GM19372 (cell line): ENCODE data around the gene TPGS2.
A peak's percentile ranks its signal among the peaks of the same experiment; 100 is the strongest.
"Not testable (repeated sequence)": the region's sequence is repeated elsewhere in the genome, so short reads cannot be mapped to it uniquely, and the experiment has no call there.

Experiments
- ATAC-seq: cut with Tn5 transposase; IDR thresholded peaks from one replicate; pipeline ENCODE4 v1.9.1; 2021; ENCODE audit warnings: mild to moderate bottlenecking, low read depth, moderate library complexity; ENCODE audit not compliant: unreplicated experiment

Gene TPGS2

DNA sequence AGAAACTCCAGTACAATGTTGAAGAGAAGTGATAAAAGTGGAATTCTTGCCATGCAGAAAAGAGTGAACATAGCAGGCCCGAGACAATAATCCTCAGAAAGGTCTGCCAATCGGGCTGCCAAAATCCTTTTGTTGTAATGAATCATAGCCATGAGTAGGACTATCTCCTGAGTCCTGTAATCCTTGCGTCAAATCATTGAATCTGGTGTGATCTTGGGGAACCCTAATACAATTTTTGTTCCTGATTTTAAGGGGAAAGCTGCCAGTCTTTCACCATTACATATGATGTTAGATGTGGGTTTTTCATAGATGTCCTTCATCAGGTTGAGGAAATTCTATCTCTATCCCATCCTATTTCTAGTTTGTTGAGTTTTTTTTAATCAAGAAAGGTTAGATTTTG lies 2.2 kb downstream of the TPGS2 start:
- no peak for ATAC-seq

GRCh38 chr18:36825526-36825925 lies 3.3 kb downstream of the TPGS2 start:
- ATAC-seq, result no peak

GRCh38 chr18:36821681-36822080 lies 7.1 kb downstream of the TPGS2 start:
- no peak for ATAC-seq

- ATAC-seq, result no peak
Measured at GRCh38 chr18:36819621-36820020, 9.2 kb downstream of the TPGS2 start.

GRCh38 chr18:36818652-36819051 lies 10.2 kb downstream of the TPGS2 start:
- no peak for ATAC-seq

- ATAC-seq, result no peak
Measured at GRCh38 chr18:36817039-36817438, 11.8 kb downstream of the TPGS2 start.

- not testable (repeated sequence) for ATAC-seq
Measured at GRCh38 chr18:36816096-36816495, 12.7 kb downstream of the TPGS2 start.

DNA sequence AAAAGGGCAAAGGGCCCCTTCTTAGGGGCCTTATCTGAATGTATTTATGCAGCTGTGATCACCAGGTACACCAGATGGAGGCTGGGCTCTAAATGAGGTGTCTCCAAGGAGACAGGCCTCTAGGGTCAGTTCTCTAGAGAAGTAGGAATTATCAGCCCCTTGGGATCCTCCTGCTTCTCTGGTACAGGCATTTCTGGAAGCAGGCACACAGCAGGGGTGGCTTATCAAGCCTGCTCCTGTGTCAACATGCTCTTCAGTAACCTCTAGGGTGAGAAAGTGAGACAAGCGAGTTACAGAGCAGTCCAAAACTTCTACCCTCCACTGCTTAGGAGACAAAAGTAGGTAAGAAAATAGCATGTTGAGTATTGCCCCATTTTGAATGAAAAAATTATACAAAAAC lies 13.8 kb downstream of the TPGS2 start:
- ATAC-seq, result no peak

- no peak for ATAC-seq
Measured at GRCh38 chr18:36813824-36814223, 15.0 kb downstream of the TPGS2 start.

GRCh38 chr18:36813101-36813775 lies 15.6 kb downstream of the TPGS2 start:
- no peak for ATAC-seq

GRCh38 chr18:36812678-36813077 lies 16.1 kb downstream of the TPGS2 start:
- ATAC-seq, result no peak

GRCh38 chr18:36811955-36812354 lies 16.8 kb downstream of the TPGS2 start:
- no peak for ATAC-seq

DNA sequence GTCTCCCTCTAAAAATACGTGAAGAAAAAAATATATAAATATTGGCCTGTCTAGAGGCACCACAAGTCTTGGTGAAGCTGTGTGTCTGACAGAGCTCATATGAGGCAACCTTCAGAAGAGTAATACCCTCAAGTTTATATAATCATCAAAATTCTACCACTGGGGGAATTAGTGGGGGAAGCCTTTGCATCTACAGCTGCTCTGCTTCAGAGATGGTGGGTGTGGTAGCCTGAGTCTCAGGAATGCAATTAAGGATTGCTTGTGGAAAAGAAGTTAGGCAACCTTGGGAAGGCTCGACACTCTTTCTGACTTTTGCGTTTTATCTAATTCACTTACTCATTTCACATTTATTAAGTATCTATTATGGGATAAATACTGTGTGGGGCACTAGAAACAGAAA lies 17.4 kb downstream of the TPGS2 start:
- no peak for ATAC-seq

DNA sequence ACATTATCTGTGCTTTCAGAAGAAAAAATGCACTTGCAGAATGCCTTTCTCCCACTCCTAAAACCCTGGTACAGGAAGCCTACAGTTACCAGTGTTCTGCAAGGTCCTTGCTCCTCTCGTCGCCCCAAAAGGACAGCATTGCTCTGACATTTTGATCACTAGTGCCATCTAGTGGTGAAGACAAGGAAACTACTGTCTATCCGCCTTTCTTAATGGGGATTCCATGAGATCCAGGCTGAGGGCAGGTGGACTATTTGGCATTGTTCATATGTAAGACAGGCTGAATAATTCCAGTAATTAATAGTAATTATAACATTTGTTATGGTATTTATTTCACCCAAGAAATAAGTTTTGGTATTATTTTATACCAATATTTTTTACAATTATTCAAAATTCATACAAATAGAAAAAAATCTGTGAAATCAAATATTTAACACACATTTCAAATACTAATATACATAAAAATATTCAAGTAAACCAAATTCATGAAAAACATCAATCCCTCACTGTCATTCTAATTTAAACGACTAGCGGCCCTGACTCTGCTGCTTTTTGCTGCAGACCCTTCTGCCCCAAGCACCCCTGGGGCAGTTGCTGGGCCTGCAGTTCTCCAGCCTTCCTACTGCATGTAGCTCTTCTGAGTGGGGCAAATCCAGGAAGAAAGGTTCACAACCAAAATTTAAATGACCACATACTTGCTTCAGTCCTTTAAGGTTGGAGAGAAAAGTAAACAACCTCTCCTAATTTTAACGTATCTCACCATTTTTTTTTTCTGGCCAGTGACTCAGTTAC lies 19.0 kb downstream of the TPGS2 start:
- ATAC-seq, result peak; percentile 97

DNA sequence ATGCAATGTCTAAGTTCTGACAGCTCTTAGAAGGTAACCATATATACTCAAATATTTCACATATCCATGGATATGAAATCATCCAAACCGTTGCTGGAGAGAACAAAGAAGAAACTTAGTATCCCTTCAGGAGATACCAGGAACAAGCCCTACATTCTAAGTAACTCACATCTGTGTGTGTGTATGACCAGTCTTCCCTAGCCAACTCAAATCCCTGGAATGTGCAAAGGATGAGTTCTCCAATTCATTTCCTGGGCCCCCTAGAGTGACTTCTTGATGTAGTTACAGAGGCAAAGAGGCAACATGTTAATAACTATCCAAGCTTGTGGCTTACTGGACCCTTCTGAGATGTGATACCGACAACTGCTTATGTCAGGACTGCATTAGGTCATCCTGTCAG lies 20.1 kb downstream of the TPGS2 start:
- no peak for ATAC-seq

DNA sequence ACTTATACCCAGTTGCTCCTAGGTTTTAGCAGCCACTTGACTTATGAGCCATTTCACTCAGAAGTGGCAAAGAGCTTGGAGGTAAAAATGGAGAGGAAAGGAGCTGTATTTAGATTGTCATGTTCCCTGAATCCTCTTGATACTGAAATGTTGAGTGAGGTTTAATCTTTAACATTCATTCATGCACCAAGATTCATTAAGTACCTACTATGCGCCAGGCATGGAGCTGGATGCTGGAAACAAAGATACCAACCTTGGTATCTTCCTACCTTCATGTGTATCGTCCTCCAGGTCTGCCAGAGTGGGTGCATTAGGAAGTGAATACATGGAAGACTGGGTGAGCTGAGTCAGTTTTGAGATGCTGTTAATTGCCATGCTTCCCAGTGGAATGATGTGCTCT lies 23.7 kb downstream of the TPGS2 start:
- no peak for ATAC-seq

GRCh38 chr18:36798738-36799473 lies 29.9 kb downstream of the TPGS2 start:
- ATAC-seq, result no peak

- ATAC-seq, result no peak
Measured at GRCh38 chr18:36792634-36793283, 36.0 kb downstream of the TPGS2 start.

- no peak for ATAC-seq
Measured at GRCh38 chr18:36786686-36787085, 42.1 kb downstream of the TPGS2 start.

GRCh38 chr18:36783792-36784191 lies 45.0 kb downstream of the TPGS2 start:
- ATAC-seq, result no peak

GRCh38 chr18:36782710-36783109 lies 46.1 kb downstream of the TPGS2 start:
- no peak for ATAC-seq
